ENCODE measurements around the gene TMEM190. TPM values are rescaled to one million over a fixed set of nuclear protein-coding genes. Genes with fewer than 3 reads are reported as not detected.

Gene TMEM190
- total RNA-seq, 1 experiment from 2014 or later: not detected

DNA sequence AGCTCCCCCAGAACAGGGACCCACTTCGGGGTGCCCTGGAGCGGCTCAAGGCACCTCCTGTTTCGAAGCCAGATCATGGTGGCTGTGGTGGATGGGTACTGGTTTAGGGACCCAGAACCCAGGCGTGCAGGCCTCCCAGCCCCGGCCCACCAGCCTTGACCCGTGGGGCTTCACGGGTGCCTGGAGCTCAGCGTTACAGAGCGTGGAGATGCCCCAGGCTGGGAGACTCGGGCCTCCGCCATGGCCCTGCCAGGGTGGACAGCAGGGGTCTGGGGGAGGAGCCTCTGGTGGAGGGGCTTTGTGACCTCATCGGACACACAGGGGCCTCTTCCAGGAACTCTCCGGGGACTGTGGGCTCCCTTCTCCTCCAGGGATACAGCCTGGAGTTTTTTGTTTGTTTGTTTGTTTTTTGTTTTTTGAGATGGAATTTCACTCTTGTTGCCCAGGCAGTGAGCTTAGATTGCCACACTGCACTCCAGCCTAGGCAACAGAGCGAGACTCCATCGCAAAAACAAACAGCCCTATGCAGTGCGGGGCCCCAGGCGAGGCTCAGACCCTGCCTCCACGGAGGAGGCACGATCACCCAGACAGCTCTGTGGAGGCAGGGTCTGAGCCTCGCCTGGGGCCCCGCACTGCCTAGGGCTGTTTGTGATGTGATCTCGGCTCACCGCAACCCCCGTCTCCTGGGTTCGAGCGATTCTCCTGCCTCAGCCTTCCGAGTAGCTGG lies 13.5 kb upstream of the TMEM190 start, which contains the start of gene GARIN5B:
Gene GARIN5B, minus strand, starts transcription at position 271 of the 727 bp plus-strand sequence. Its CDS starts 194 bp downstream, at position 77.
- H3K79me2 ChIP-seq (ENCODE audit: insufficient read depth, low read length): no peaks in the 10 kb centered on the region
- H3K4me2 ChIP-seq (ENCODE audit: low read length): no peak within 1 kb of the TSS
- DNase-seq (ENCODE audit: low read depth, low spot score) (no peak), ATAC-seq (no peak)
- H4K20me1 ChIP-seq (ENCODE audit: insufficient read depth): no peaks in the 10 kb centered on the region
- no peaks in the 10 kb centered on the region for H3K36me3 ChIP-seq (ENCODE audit: control insufficient read depth in 1 of 2, insufficient read depth in 2 of 2, low read length in 2 of 2)
- no peaks in the 10 kb centered on the region for H3K9me2 ChIP-seq (ENCODE audit: insufficient read depth)
- TF ChIP-seq EZH2 (IDR thresholded peaks at IDR 0.05) (no peak), ATF3 (IDR thresholded peaks at IDR 0.05) (no peak), CTCF (IDR thresholded peaks at IDR 0.05 in 2 of 3, conservative IDR thresholded peaks at IDR 0.05 in 1 of 3; ENCODE audit: borderline replicate concordance in 1 of 3, insufficient read depth in 1 of 3, low read depth in 2 of 3, low read length in 2 of 3) (no peak), REST (IDR thresholded peaks at IDR 0.05; ENCODE audit: low read depth) (no peak)
- intact Hi-C loops (cut with micrococcal nuclease): no loop called here
- no peak within 1 kb of the TSS for H2AFZ ChIP-seq (ENCODE audit: low read depth, low read length, poor library complexity, severe bottlenecking)
- ChIA-PET RAD21 (ENCODE audit: low non-redundant PET in 1 of 2, low total read pairs in 2 of 2, uncharacterized antibody in 2 of 2, unreplicated experiment in 2 of 2) (no interaction called here), CTCF (no interaction called here), POLR2A (interaction anchor here (0.8 kb wide), 1 partner anchor 29 kb away, joined by 3 read pairs; no protein-coding TSS in a partner anchor)
- H3K4me1 ChIP-seq (ENCODE audit: control insufficient read depth in 1 of 2, insufficient read depth in 2 of 2, low read length in 2 of 2): no peaks in the 10 kb centered on the region
- no peak within 1 kb of the TSS for H3K9ac ChIP-seq (ENCODE audit: low read length)
- BruUV-seq (replicated peaks): no TSS peak
- H3K9me3 ChIP-seq (ENCODE audit: control insufficient read depth in 1 of 2, insufficient read depth in 1 of 2, low read depth in 1 of 2, low read length in 2 of 2): no peaks in the 10 kb centered on the region
- H3K27me3 ChIP-seq (ENCODE audit: insufficient read depth, low read length): no peaks in the 10 kb centered on the region
- H3K27ac ChIP-seq (ENCODE audit: low read depth, low read length): no peak within 1 kb of the TSS
- no peak within 1 kb of the TSS for H3K4me3 ChIP-seq (replicated peaks in 1 of 2; ENCODE audit: low read depth in 1 of 2, low read length in 2 of 2)
